ENCODE measurements around the gene CCR5AS.

Gene CCR5AS

DNA sequence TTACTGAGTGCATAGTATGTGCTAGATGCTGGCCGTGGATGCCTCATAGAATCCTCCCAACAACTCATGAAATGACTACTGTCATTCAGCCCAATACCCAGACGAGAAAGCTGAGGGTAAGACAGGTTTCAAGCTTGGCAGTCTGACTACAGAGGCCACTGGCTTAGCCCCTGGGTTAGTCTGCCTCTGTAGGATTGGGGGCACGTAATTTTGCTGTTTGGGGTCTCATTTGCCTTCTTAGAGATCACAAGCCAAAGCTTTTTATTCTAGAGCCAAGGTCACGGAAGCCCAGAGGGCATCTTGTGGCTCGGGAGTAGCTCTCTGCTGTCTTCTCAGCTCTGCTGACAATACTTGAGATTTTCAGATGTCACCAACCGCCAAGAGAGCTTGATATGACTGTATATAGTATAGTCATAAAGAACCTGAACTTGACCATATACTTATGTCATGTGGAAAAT lies 37.2 kb downstream of the CCR5AS start:
- no peak overlapping the region for H2AFZ ChIP-seq (ENCODE audit: low read depth)
- no peak overlapping the region for H3K4me3 ChIP-seq (IDR thresholded peaks at IDR 0.05; ENCODE audit: insufficient read depth, low read depth, low read length)
- H3K27me3 ChIP-seq (ENCODE audit: insufficient read depth, low read depth) = no peaks in the 10 kb centered on the region

DNA sequence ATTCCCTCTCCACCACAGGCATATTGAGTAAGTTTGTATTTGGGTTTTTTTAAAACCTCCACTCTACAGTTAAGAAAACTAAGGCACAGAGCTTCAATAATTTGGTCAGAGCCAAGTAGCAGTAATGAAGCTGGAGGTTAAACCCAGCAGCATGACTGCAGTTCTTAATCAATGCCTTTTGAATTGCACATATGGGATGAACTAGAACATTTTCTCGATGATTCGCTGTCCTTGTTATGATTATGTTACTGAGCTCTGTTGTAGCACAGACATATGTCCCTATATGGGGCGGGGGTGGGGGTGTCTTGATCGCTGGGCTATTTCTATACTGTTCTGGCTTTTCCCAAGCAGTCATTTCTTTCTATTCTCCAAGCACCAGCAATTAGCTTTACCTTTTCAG lies 37.7 kb downstream of the CCR5AS start:
- H3K4me3 ChIP-seq (IDR thresholded peaks at IDR 0.05; ENCODE audit: insufficient read depth, low read depth, low read length) = no peak overlapping the region
- no peak overlapping the region for H3K9ac ChIP-seq
- no peaks in the 10 kb centered on the region for H4K20me1 ChIP-seq (ENCODE audit: insufficient read depth)
- H2AFZ ChIP-seq (ENCODE audit: low read depth) = no peak overlapping the region
- peaks cover 27% of the 10 kb centered on the region for H3K4me1 ChIP-seq (ENCODE audit: low read depth, poor library complexity, severe bottlenecking)
- H3K27ac ChIP-seq = no peak overlapping the region
- H3K79me2 ChIP-seq (ENCODE audit: insufficient read depth, low read depth) = no peaks in the 10 kb centered on the region
- H3K27me3 ChIP-seq (ENCODE audit: insufficient read depth, low read depth) = no peaks in the 10 kb centered on the region
- no peak overlapping the region for H3K4me2 ChIP-seq
- no peaks in the 10 kb centered on the region for H3K36me3 ChIP-seq (ENCODE audit: insufficient read depth)
- TF ChIP-seq, protein P1, sequence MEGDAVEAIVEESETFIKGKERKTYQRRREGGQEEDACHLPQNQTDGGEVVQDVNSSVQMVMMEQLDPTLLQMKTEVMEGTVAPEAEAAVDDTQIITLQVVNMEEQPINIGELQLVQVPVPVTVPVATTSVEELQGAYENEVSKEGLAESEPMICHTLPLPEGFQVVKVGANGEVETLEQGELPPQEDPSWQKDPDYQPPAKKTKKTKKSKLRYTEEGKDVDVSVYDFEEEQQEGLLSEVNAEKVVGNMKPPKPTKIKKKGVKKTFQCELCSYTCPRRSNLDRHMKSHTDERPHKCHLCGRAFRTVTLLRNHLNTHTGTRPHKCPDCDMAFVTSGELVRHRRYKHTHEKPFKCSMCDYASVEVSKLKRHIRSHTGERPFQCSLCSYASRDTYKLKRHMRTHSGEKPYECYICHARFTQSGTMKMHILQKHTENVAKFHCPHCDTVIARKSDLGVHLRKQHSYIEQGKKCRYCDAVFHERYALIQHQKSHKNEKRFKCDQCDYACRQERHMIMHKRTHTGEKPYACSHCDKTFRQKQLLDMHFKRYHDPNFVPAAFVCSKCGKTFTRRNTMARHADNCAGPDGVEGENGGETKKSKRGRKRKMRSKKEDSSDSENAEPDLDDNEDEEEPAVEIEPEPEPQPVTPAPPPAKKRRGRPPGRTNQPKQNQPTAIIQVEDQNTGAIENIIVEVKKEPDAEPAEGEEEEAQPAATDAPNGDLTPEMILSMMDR (conservative IDR thresholded peaks at IDR 0.05; ENCODE audit: low read depth, low read length) = no peak

More for the DNA sequence above, 37.2 kb downstream of the CCR5AS start:
- TF ChIP-seq, protein P1 (conservative IDR thresholded peaks at IDR 0.05; ENCODE audit: low read depth, low read length) = no peak
- Histone ChIP-seq H3K4me2 (no peak overlapping the region), H3K36me3 (ENCODE audit: insufficient read depth) (no peaks in the 10 kb centered on the region), H3K9ac (no peak overlapping the region), H3K4me1 (ENCODE audit: low read depth, poor library complexity, severe bottlenecking) (peaks cover 27% of the 10 kb centered on the region), H3K27ac (no peak overlapping the region), H3K79me2 (ENCODE audit: insufficient read depth, low read depth) (no peaks in the 10 kb centered on the region), H4K20me1 (ENCODE audit: insufficient read depth) (no peaks in the 10 kb centered on the region)

- Histone ChIP-seq H2AFZ (ENCODE audit: low read depth) (peak overlapping the region; percentile 53), H3K4me2 (no peak overlapping the region), H3K9ac (no peak overlapping the region), H3K36me3 (ENCODE audit: insufficient read depth) (no peaks in the 10 kb centered on the region), H3K27me3 (ENCODE audit: insufficient read depth, low read depth) (no peaks in the 10 kb centered on the region), H3K79me2 (ENCODE audit: insufficient read depth, low read depth) (no peaks in the 10 kb centered on the region), H3K27ac (no peak overlapping the region), H3K4me1 (ENCODE audit: low read depth, poor library complexity, severe bottlenecking) (peaks cover 27% of the 10 kb centered on the region), H3K4me3 (IDR thresholded peaks at IDR 0.05; ENCODE audit: insufficient read depth, low read depth, low read length) (no peak overlapping the region), H4K20me1 (ENCODE audit: insufficient read depth) (no peaks in the 10 kb centered on the region)
- TF ChIP-seq, protein P1 (conservative IDR thresholded peaks at IDR 0.05; ENCODE audit: low read depth, low read length) = peak; percentile 66
Observed at GRCh38 chr3:46368569-46368968, 38.3 kb downstream of the CCR5AS start.

DNA sequence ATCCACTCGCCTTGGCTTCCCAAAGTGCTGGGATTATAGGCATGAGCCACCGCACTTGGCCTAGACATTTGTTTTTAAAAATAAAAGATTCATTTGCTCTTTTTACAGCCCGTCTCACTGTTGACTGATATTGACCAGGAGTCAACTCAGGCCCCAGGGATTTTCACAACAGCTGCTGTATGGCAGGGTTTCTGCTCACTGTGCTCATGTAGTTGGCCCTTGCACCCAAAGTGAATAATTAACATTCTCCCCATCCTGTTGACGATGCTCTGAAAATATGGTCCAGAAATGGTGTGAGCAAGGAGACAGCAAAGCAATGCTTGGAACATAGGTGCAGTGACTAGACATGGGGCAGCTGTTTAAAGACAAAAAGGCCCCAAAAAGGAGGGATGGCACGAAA lies 39.1 kb downstream of the CCR5AS start:
- no peaks in the 10 kb centered on the region for H4K20me1 ChIP-seq (ENCODE audit: insufficient read depth)
- no peaks in the 10 kb centered on the region for H3K27me3 ChIP-seq (ENCODE audit: insufficient read depth, low read depth)
- no peak overlapping the region for H3K4me3 ChIP-seq (IDR thresholded peaks at IDR 0.05; ENCODE audit: insufficient read depth, low read depth, low read length)
- no peak overlapping the region for H3K27ac ChIP-seq
- no peaks in the 10 kb centered on the region for H3K36me3 ChIP-seq (ENCODE audit: insufficient read depth)
- no peak overlapping the region for H3K4me2 ChIP-seq
- peaks cover 27% of the 10 kb centered on the region for H3K4me1 ChIP-seq (ENCODE audit: low read depth, poor library complexity, severe bottlenecking)
- H3K79me2 ChIP-seq (ENCODE audit: insufficient read depth, low read depth) = no peaks in the 10 kb centered on the region
- H2AFZ ChIP-seq (ENCODE audit: low read depth) = peak overlapping the region; percentile 53; the same call in 1 of the 2 replicates
- TF ChIP-seq, protein P1 (conservative IDR thresholded peaks at IDR 0.05; ENCODE audit: low read depth, low read length) = no peak
- H3K9ac ChIP-seq = no peak overlapping the region
